Karpas-422 (cell line): ENCODE measurements around the gene NSMCE4A. TPM values are rescaled to one million over a fixed set of nuclear protein-coding genes. Genes with fewer than 3 reads are reported as not detected.

ENCODE experiments used
- DNase-seq: peaks from one replicate; pipeline ENCODE4 v3.0.0-alpha.2; 2015
- H2AFZ ChIP-seq: fragments of 200-600 bp; sonication (generic); 2 replicates; pipeline ENCODE4 v1.6.1; 2014; ENCODE audit warnings: antibody characterized with exemption, low read length, mixed read lengths
- H3K27ac ChIP-seq: fragments of 200-600 bp; sonication (generic); 2 replicates; pipeline ENCODE4 v1.5.1; 2014; ENCODE audit warnings: mild to moderate bottlenecking, low read length, moderate library complexity
- H3K27me3 ChIP-seq: fragments of 200-600 bp; sonication (generic); 2 replicates; pipeline ENCODE4 v1.6.1; 2014; ENCODE audit warnings: low read length, mixed read lengths
- H3K36me3 ChIP-seq: fragments of 200-600 bp; sonication (generic); 2 replicates; pipeline ENCODE4 v1.6.1; 2014; ENCODE audit warnings: low read length, mixed read lengths; ENCODE audit not compliant: insufficient read depth
- H3K4me1 ChIP-seq: fragments of 200-600 bp; sonication (generic); 2 replicates; pipeline ENCODE4 v1.6.1; 2014; ENCODE audit warnings: mild to moderate bottlenecking, low read length, mixed read lengths
- H3K4me2 ChIP-seq: fragments of 200-600 bp; sonication (generic); 2 replicates; pipeline ENCODE4 v1.6.1; 2014; ENCODE audit warnings: low read length, low read depth, mild to moderate bottlenecking; ENCODE audit not compliant: poor library complexity, severe bottlenecking
- H3K4me3 ChIP-seq: fragments of 200-600 bp; sonication (generic); 2 replicates; pipeline ENCODE4 v1.5.1; 2014; ENCODE audit warnings: mild to moderate bottlenecking, antibody characterized with exemption, low read length, mixed read lengths
- H3K79me2 ChIP-seq: fragments of 200-600 bp; sonication (generic); 2 replicates; pipeline ENCODE4 v1.6.1; 2014; ENCODE audit warnings: mild to moderate bottlenecking, low read length, mixed read lengths
- H3K9ac ChIP-seq: fragments of 200-600 bp; sonication (generic); 2 replicates; pipeline ENCODE4 v1.6.0; 2014; ENCODE audit warnings: low read length
- H3K9me2 ChIP-seq: fragments of 200-600 bp; sonication (generic), shearing (Covaris generic); replicated peaks from 2 replicates; pipeline ENCODE4 v1.6.0; 2014; ENCODE audit warnings: mild to moderate bottlenecking, low read length, moderate library complexity; ENCODE audit not compliant: insufficient read depth
- H3K9me3 ChIP-seq: fragments of 300-700, 200-600 bp; sonication (generic); 2 replicates; pipeline ENCODE4 v1.6.1; 2014; ENCODE audit warnings: low read length, mixed read lengths
- H4K20me1 ChIP-seq: fragments of 200-600 bp; sonication (generic); 2 replicates; pipeline ENCODE4 v1.6.1; 2014; ENCODE audit warnings: mild to moderate bottlenecking, antibody characterized with exemption, low read length, low read depth; ENCODE audit not compliant: insufficient read depth
- total RNA-seq: library from RNA; depleted of rRNA; stranded (reverse); fragments of >200 nt; shearing (Covaris generic); gene quantifications from 2 replicates; pipeline ENCODE4 v1.2.3, GENCODE V29; 2014; ENCODE audit warnings: low replicate concordance

The NSMCE4A gene
- total RNA-seq, 1 experiment from 2014 or later = 105 TPM

GRCh38 chr10:121959671-121960070 lies 15.3 kb downstream of the NSMCE4A start:
- H3K79me2 ChIP-seq = no peaks in the 10 kb centered on the region
- no peak for DNase-seq
- no peak overlapping the region for H3K27ac ChIP-seq
- H3K36me3 ChIP-seq = peaks cover 38% of the 10 kb centered on the region
- no peak overlapping the region for H3K4me3 ChIP-seq
- no peak overlapping the region for H3K9ac ChIP-seq
- H3K9me3 ChIP-seq = no peaks in the 10 kb centered on the region
- no peaks in the 10 kb centered on the region for H3K27me3 ChIP-seq
- H2AFZ ChIP-seq = no peak overlapping the region
- no peaks in the 10 kb centered on the region for H3K9me2 ChIP-seq
- no peaks in the 10 kb centered on the region for H3K4me1 ChIP-seq
- H4K20me1 ChIP-seq = no peaks in the 10 kb centered on the region
- H3K4me2 ChIP-seq = no peak overlapping the region

- Histone ChIP-seq H3K27ac (no peak overlapping the region), H3K36me3 (peaks cover 34% of the 10 kb centered on the region), H2AFZ (no peak overlapping the region), H3K79me2 (no peaks in the 10 kb centered on the region), H3K4me1 (no peaks in the 10 kb centered on the region), H3K9me2 (no peaks in the 10 kb centered on the region), H3K9me3 (no peaks in the 10 kb centered on the region), H3K27me3 (no peaks in the 10 kb centered on the region), H3K4me2 (no peak overlapping the region), H4K20me1 (no peaks in the 10 kb centered on the region), H3K9ac (no peak overlapping the region), H3K4me3 (no peak overlapping the region)
- DNase-seq = no peak
Observed at GRCh38 chr10:121956111-121957061, 18.6 kb downstream of the NSMCE4A start.

GRCh38 chr10:121952226-121952625 lies 22.8 kb downstream of the NSMCE4A start:
- H3K4me3 ChIP-seq = no peak overlapping the region
- H2AFZ ChIP-seq = no peak overlapping the region
- H3K27me3 ChIP-seq = no peaks in the 10 kb centered on the region
- no peak overlapping the region for H3K9ac ChIP-seq
- H3K36me3 ChIP-seq = peaks cover 10% of the 10 kb centered on the region; the same call in 1 of the 2 replicates
- H3K27ac ChIP-seq = no peak overlapping the region
- no peak overlapping the region for H3K4me2 ChIP-seq
- no peaks in the 10 kb centered on the region for H4K20me1 ChIP-seq
- H3K9me3 ChIP-seq = no peaks in the 10 kb centered on the region
- H3K4me1 ChIP-seq = no peaks in the 10 kb centered on the region
- no peaks in the 10 kb centered on the region for H3K79me2 ChIP-seq
- no peak for DNase-seq
- no peaks in the 10 kb centered on the region for H3K9me2 ChIP-seq

GRCh38 chr10:121949451-121949850 lies 25.6 kb downstream of the NSMCE4A start:
- H3K4me1 ChIP-seq = no peaks in the 10 kb centered on the region
- no peak overlapping the region for H3K4me3 ChIP-seq
- no peak overlapping the region for H3K9ac ChIP-seq
- no peaks in the 10 kb centered on the region for H3K79me2 ChIP-seq
- no peak overlapping the region for H2AFZ ChIP-seq
- H4K20me1 ChIP-seq = no peaks in the 10 kb centered on the region
- H3K27me3 ChIP-seq = no peaks in the 10 kb centered on the region
- H3K36me3 ChIP-seq = no peaks in the 10 kb centered on the region
- H3K27ac ChIP-seq = no peak overlapping the region
- no peaks in the 10 kb centered on the region for H3K9me2 ChIP-seq
- no peaks in the 10 kb centered on the region for H3K9me3 ChIP-seq
- no peak for DNase-seq
- no peak overlapping the region for H3K4me2 ChIP-seq

- no peaks in the 10 kb centered on the region for H4K20me1 ChIP-seq
- no peaks in the 10 kb centered on the region for H3K9me3 ChIP-seq
- no peaks in the 10 kb centered on the region for H3K9me2 ChIP-seq
- no peak overlapping the region for H3K9ac ChIP-seq
- no peak for DNase-seq
- no peaks in the 10 kb centered on the region for H3K4me1 ChIP-seq
- no peak overlapping the region for H3K4me3 ChIP-seq
- no peaks in the 10 kb centered on the region for H3K27me3 ChIP-seq
- no peaks in the 10 kb centered on the region for H3K36me3 ChIP-seq
- H3K4me2 ChIP-seq = no peak overlapping the region
- no peak overlapping the region for H2AFZ ChIP-seq
- no peak overlapping the region for H3K27ac ChIP-seq
- no peaks in the 10 kb centered on the region for H3K79me2 ChIP-seq
Observed at GRCh38 chr10:121949049-121949448, 26.0 kb downstream of the NSMCE4A start.

GRCh38 chr10:121947343-121948330 lies 27.4 kb downstream of the NSMCE4A start:
- Histone ChIP-seq H3K4me1 (no peaks in the 10 kb centered on the region), H4K20me1 (no peaks in the 10 kb centered on the region), H3K79me2 (no peaks in the 10 kb centered on the region), H3K27ac (no peak overlapping the region), H3K9me3 (no peaks in the 10 kb centered on the region), H3K4me2 (no peak overlapping the region), H3K9me2 (no peaks in the 10 kb centered on the region), H3K9ac (no peak overlapping the region), H3K36me3 (no peaks in the 10 kb centered on the region), H2AFZ (no peak overlapping the region), H3K27me3 (no peaks in the 10 kb centered on the region), H3K4me3 (no peak overlapping the region)
- no peak for DNase-seq

GRCh38 chr10:121942749-121943416 lies 32.1 kb downstream of the NSMCE4A start:
- H2AFZ ChIP-seq = no peak overlapping the region
- no peaks in the 10 kb centered on the region for H4K20me1 ChIP-seq
- no peak overlapping the region for H3K4me3 ChIP-seq
- no peaks in the 10 kb centered on the region for H3K9me3 ChIP-seq
- no peak overlapping the region for H3K9ac ChIP-seq
- H3K79me2 ChIP-seq = no peaks in the 10 kb centered on the region
- H3K27ac ChIP-seq = no peak overlapping the region
- no peaks in the 10 kb centered on the region for H3K9me2 ChIP-seq
- H3K36me3 ChIP-seq = no peaks in the 10 kb centered on the region
- H3K4me1 ChIP-seq = no peaks in the 10 kb centered on the region
- H3K27me3 ChIP-seq = no peaks in the 10 kb centered on the region
- no peak overlapping the region for H3K4me2 ChIP-seq
- no peak for DNase-seq
